CD4-positive, alpha-beta T cell treated with Interferon alpha-2 for 1 hour (primary cell): ENCODE results near the gene FAM13A.
"Not testable (repeated sequence)": the region's sequence is repeated elsewhere in the genome, so short reads cannot be mapped to it uniquely, and the experiment has no call there.

Source experiments
- DNase-seq, 2 donors: peaks; one replicate each; pipeline ENCODE4 v3.0.0-alpha.2; 2020 to 2022

Gene FAM13A

DNA sequence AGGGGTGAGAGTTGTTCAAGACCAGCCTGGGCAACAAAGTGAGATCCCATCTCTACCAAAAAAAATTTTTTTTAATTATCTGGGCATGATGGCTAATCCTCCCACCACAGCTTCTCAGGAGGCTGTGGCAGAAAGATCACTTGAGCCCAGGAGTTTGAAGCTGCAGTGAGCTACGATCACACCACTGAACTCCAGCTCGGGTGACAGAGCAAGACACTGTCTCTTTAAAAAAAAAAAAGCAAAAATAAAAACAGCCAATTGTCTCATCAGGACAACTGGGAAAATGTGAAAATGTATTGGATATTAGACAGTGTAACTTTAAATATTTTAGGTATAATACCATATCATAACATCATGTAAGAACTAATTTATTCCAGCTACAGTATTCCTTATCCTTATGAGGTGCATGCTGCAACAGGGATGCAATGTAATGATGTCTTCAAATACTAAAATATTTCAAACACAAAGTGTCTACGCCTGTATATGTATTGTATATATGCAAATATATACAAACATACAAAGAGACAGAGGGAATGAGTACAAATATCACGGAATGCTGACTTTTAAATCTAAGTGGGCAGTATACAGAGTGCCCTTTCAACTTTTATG is 17.2 kb downstream of the FAM13A start:
- DNase-seq = no peak

DNA sequence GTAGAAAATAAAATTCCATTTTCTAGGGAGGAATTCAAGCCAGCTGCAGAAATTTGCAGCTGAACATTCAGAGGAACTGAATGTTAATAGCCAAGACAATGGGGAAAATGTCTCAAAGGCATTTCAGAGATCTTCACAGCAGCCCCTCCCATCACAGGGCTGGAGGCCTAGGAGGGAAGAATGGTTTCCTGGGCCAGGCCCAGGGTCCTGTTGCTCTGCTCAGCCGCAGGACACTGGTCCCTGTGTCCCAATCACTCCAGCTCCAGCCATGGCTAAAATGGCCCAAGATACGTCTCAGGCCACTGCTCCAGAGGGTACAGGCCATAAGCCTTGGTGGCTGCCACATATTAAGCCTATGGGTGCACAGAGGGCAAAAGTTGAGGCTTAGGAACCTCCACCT is 20.4 kb downstream of the FAM13A start:
- DNase-seq = no peak

DNA sequence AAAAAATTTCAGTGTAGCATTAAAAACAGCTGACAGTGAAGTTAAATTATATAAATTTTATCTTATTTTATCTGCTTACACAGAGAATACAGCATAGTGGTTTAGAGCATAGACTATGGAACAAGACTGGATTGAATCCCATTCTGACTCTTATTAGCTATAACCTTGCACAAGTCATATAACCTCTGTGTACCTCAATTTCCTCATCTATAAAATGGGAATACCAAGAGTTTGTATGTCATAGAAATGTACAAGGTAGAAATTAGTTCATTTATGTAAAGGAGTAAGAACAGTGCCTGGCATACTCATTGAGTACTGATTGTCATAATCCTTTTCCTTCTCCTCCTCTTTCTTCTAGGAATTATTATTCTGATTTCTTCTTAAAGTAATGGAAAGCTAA is 25.7 kb downstream of the FAM13A start:
- no peak for DNase-seq

DNA sequence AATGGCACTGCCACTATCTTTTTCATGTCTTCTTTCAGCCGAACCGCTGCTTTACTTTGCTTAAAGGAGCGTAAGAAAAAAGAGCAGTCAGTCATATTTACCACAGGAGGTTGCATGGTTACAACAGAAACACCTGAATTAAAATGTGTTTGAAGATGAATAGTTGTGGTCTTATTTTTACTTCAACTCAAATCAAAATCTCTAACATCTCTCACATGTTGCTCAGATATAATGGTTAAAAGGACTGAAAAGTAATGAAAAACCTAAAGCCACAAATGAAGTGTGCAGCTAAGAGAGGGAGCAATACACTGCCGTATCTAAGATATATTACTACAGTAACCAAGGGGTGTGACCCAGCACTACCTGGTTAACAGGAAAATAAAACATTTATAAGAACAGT is 27.4 kb downstream of the FAM13A start:
- peak in 1 of 2 donors; percentile 49 for DNase-seq

DNA sequence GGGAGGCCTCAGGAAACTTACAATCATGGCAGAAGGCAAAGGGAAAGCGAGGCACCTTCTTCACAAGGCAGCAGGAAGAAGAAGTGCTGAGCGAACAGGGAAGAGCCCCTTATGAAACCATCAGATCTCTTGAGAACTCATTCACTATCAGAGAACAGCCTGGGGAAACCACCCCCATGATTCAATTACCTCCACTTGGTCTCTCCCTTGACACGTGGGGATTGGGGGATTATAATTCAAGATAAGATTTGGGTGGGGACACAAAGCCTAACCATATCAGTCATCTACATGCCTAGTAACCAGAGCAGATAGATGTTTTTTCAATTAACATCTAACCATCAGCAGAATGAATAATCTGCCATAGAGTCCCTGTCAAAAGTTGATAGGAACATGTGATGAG is 30.4 kb downstream of the FAM13A start:
- DNase-seq = no peak

DNA sequence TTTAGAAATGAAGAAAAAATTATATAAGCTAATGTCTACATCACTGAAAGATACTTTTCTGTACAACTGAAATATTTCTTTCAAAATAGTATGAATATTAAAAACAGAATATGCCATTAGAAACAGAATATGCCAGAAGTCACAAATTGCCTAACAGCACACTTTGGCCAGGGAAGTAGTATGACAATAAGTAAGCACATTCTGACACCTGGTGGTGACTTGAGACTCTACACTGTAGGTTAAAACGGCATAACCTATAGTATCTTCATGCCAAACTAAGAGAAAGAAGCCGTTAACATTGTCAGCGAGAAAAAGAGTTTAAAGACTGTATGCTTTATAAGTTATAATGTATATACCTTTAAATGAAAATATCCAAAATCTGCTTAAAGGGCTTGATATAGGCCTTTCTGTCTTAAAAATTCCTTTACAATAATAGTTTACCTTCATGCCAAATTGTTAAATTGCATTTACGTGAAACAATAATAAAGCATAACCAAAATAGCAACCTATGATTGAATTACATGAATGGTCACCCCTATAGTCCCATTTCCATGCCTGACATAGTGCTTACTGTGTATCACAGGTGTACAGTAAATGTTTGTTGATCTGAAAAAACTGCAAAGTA is 32.8 kb downstream of the FAM13A start:
- peak; percentile 66 to 82 for DNase-seq

DNA sequence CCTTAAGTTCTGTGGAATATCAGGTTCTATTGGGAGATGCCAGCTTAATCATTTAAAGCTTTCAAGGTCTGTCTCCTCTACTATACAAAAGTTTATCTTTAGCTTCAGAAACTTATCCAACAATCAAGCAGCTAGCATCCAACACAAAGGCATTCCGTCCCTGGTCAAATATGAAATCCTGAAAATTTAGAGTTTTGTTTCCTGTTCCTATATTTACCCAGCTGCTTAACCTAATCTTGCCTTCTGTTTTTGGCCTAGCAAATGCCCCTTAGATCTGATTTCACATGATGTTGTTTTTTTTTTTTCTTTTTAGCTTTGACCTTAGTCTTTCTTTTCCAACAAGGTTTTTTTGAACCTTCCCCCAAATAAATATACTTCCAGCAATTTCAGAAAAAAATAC is 33.8 kb downstream of the FAM13A start:
- DNase-seq = no peak

DNA sequence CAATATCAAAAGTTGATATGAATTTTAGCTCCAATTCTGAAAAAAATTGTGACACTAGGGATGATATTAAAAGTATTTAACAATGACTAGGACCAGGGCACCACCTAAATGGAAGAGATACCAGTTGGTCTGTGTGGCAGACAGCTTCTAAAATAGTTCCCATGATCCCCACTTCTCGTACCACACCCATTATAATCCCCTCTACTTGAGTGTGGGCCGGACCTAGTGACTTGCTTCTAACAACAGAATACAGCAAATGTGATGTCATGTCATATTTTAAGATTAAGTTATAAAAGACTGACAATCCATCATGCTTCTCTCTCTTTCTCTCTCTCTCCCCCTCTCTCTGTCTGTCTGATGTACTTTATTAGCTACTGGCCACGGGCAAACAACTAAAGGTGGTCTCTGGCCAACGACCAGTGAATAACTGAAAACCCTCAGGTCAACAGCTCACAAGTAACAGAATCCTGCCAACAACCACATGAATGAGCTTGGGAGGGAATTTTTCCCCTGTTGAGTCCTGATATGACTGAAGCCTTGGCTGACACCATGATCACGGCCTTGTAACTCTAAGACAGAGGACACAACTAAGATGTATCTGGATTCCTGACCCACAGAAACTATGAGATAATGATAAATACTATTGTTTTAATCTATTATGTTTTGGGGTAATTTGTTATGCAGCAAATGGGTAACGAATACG is 34.4 kb downstream of the FAM13A start:
- no peak for DNase-seq

DNA sequence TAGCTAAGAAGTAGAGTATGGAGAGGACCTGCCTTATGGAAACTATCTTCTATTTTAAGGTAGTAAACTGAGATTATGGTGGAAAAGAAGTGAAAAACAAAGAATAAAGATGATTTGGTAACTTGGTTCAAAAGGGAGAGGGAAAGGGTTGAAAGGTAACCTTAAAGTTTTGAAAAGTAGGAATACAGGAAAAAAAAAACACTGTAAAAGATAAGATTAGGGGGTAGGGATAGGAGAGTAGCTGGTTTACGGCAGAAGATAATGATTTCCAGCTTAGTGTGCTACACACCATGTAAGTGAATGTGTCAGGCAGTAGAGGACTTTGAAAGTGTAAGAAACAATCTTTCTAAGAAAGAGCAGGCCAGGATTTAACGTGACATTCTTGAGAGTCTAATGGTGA is 35.3 kb downstream of the FAM13A start:
- no peak for DNase-seq

DNA sequence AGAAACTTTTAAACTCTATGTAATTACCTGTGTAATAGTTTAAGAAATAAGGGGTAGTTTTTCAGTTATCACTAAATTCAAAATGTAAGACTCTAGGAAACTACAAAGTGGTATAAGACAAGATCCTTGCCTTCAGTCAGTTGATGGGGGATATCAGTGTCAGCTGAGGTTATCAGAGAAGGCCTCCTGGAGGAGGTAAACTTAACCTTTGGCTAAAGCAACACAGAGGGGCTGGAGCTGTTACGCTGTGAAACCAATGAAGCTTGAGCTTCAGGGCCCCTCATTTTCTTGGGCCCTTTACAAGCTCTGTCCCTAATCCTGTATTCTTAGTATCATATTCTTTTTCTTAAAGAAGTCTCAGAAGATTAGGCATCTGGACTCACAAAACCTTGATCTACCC is 35.9 kb downstream of the FAM13A start:
- DNase-seq = no peak

DNA sequence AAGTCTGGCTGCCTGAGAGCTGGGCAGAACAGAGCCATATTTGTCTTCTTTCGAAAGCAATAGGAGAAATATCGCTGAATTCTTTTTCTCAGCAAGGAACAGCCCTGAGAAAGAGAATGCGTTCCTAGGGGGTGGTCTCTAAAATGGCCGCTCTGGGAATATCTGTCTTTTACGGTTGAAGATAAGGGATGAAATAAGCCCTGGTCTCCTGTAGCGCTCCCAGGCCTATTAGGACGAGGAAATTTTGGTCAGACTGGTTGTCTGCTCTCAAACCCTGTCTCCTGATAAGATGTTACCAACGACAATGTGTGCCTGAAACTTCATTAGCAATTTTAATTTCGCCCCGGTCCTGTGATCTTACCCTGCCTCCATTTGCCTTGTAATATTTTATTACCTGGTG is 42.1 kb downstream of the FAM13A start:
- not testable (repeated sequence) for DNase-seq

DNA sequence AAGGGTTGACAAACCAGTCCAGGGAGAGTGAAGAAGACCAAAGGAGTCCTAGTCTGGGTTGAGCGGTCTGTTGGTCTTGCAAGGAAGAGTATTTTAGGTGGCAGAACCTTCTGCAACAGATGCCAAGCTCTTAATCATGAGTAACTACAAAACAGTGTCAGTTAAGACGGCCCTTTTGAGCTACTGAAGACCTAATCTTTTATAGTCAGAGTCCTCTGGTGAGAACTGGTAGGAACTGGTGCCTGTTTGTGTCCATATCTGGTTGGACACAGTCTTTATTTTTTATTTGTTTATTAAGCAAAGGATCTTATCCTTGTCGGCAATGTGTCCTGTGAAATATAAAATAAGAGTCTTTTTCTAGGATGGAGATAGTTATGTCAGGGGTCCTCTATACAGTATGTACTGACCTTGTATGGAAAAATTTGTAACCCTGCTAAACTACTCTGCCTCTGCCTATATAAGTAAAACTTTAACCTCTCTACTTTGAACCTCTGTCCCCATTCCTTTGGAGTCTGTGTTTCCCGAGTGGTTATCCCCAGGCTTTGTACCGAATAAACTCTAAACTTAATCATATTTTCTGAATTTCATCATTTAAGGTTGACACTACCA is 47.1 kb downstream of the FAM13A start:
- DNase-seq = no peak

DNA sequence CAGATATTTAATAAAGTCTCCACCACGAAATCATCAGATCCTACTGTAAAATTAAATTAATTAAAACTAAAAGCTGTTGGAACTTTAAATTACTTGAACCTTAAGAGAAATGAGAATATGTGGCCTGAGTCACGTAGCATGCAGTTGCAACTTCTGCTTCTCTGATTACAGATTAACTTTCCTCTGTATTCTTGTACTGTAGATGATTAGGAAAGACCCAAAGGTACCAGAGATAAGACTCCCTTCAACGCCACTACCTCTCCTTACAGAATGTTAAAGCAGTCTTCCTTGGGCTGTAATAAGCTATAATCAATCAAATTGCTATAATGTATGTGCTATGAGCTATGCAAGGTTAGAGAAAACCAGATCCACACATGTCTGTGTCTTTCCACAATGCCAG is 47.9 kb downstream of the FAM13A start:
- no peak for DNase-seq

DNA sequence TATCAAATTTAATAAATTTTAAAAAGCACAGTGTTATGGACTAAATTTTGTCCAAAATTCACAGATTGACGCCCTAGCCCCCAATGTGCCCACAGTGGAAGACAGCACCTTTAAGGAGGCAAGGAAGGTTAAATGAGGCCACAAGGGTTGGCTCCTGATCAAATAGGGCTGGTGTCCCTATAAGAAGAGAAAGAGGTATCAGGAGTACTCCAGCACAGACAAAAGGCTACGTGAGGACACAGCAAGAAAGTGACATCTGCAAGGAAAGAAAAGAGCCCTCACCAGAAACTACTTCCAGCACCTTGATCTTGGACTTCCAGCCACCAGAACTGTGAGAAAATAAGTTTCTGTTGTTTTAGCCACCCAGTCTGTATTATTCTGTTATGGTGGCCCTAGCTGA is 48.8 kb downstream of the FAM13A start:
- no peak for DNase-seq

DNA sequence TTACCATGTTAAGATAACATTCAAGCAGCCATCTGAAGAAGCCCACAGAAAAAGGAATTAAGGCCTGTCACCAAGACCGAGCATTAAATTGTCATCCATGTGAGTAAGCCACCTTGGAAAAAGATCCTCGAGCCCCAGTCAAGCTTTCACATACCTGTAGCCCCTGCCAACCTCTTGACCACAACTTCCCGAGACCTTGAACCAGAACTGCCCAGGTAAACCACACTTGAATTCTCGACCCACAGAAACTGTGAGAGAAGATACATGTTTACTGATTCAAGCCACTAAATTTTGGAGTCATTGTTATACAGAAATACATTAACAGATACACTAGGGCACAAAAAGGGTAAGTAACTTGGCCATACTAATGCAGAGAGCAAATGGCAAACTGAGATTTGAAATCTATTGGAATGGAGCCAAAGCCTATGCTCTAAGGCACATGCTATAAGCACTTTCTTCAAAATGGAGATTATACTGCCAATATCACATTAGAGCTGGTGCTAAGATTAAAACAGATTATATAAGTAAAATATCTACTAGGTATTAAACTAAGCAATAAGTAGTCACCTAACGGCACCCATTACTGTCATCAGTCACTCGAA is 49.5 kb downstream of the FAM13A start:
- DNase-seq = no peak

DNA sequence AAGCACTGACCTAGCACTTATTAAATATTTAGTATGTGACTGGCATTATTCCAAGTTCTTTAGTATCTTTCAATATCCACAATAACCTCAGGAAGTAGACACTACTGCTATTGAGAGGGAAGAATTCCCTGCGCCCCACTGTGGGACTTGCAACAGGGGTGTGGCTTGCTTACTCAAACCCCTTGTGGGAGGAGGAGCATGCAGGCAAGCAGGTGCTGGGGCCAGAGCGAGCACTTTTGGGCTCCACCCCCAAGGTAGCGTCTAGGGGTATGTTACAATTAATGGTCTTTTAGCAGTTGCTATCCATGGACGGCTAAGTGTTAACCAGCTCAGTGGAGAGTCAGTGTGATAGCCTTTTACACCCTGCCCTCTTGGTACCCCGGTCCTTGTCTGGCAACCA is 50.7 kb downstream of the FAM13A start:
- DNase-seq = no peak

DNA sequence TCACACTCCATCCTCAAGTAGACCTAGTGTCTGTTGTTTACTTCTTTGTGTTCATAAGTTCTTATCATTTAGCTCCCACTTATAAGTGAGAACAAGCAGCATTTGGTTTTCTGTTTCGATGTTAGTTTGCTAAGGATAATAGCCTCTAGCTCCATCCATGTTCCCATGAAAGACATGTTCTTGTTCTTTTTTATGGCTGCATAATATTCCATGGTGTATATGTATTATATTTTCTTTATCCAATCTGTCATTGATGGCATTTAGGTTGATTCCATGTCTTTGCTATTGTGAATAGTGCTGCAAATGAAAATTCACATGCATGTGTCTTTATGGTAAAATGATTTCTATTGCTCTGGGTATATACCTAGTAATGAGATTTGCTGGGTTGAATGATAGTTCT is 51.9 kb downstream of the FAM13A start:
- not testable (repeated sequence) for DNase-seq

DNA sequence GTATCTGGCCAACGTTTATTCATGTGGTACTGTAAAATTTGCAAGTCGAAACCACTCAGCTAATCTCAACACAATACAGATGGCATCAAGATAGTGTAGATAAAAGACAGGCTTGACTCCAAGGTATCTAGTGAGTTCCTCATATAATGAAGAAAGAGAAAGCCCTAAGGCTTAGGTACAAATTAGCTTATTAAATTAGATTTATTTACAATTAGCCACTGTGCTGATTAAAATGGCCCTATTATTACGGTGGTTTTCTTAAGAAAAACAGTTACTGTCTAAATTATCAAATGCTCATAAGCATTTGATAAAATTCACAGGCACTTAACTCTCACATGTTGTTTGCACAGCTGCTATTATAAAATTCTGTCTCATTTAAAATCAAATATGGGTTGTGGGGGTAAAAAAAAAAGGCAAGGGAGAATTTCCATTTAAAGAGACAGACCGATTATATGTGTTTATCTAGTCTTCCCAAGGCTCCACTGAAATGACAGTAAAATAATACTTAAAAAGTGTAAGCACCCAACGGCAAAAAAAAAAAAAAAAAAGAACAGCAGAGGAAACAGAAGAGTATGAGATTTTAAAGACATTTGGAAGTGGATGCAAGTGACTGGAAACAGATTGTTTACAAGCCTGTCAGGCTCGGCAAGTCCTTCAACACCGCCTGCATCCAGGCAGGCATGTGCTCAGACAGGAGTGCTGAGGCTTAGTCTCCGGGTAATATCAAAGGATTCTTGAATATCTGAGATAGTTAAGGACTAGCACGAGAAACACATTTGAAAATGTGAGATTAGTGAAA is 55.1 kb downstream of the FAM13A start:
- DNase-seq = no peak

DNA sequence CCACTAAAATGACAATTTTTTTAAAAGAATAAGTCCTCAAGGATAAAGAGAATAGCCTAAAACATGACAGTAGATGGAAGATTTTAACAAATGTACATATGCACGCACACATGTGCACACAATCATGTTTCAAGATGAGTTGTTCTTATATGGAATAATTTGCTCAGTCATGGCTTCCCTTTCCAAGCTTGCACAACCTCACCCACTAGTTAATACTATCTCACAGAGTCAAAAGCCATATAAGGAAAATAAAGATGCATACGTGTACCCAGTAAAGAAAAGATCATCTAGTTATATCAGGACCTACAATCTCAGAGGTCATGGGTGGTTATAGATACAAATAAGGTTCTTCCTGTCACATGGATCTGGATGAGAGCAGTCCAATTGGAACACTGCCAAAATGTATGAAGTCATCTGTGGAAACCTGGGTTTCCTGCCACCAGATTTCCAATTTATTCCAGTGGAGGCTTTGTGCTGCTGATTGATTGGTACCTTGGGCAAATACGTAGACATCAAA is 56.1 kb downstream of the FAM13A start:
- no peak for DNase-seq

DNA sequence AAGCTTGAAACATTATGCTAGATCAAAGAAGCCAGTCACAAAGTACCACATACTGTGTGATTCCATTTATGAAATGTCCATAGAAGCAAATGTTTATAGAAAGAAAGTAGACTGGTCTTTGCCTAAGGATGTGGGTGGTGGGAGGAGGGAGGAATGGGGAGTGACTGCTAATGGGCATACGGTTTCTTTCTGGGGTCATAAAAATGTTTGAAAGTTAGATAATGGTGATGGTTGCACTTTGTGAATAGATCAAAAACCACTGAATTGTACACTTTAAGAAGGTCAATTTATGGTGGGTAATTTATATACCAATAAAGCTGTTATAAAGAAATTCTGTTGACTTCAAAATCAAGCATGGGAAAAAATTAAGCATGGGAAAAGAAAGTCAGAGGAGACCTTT is 56.6 kb downstream of the FAM13A start:
- DNase-seq = no peak

DNA sequence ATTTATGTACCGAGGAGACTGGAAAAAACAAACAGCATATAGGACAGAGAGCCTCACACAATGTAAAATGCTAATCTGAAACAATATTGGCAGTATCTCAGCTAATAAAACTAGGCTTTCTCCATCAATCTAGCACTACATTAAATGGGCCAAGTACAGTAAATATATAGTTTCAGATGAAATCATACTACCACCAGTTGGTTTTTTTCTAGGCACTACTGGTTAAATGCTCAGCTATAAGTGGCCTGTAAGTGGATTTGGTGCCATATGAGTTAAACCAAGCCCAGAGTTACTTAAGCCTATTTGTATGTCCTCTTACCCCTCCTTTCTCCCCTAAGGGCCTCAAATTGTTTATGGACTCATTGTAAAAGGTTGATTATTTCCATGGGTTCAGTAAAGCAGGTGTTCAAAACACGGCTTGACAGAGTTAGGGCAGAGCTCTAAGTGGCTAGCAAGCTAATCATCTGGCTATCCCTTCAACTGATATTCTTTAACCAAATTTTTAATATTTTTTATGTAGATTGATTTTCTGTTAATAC is 57.5 kb downstream of the FAM13A start:
- no peak for DNase-seq

DNA sequence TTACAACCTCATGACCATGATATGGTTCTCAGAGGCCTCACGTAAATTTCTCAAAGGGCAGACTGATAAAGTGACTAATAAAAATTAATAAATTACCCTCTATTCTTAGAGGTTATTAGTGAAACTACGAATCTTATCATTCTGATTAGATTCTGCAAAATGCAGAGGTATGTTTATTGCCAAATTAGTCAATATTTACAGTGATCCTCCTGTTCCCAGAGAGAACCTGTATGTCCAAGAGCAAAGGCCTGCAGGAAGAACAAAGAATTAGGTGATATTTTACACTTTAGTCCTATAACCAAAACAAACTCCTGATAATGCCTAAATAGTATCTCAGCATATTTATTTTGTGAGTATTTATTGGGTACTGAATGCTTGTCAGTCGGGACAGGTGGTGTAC is 58.1 kb downstream of the FAM13A start:
- no peak for DNase-seq
